ENCODE results near the gene PSMB2.

Gene PSMB2

DNA sequence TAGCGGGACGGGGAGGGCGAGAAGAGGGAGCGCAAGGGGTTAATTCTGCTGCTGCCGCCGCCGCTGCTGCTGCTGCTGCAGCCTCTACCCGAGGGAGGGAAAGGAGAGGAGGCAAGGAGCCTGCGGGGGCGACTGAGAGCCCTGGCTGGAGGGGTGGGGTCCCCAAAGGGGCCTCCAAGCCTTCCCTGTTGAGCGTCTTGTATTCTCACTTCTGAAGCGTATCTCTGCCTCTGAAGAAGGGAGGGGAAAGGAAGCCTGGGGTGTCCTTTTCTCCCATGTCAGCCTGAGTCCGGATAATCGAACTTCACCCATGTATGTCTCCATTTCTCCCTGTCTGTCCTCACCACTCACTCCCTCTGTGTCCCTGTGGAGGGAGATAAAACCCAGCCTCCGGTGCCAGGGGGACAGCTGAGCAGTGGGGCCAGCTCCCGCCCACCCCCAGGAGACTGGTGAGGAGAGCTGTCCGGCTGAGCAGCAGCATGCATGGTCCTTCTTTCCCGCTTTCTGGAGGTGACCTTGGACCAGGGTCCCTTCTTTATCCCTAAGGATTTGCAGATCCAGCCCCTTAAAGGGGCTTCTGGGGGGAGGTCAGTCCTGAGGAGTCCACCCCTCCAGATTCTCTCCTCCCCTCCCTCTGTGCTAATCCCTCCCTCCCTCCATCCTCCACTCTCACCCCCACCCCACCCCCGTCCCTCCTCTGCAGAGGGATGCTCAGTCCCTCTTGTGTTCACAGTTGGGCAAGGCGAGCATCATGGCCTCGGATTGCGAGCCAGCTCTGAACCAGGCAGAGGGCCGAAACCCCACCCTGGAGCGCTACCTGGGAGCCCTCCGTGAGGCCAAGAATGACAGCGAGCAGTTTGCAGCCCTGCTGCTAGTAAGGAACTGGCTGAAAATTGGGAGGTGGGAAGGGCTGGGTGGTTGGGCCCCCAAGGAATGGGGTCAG is 82.7 kb downstream of the PSMB2 start:
- peak overlapping the region; percentile 77 for H3K9ac ChIP-seq (ENCODE audit: low read length)
- H3K4me1 ChIP-seq (ENCODE audit: insufficient read depth, low read length), result peaks cover 49% of the 10 kb centered on the region
- H3K4me3 ChIP-seq (ENCODE audit: low read depth in 1 of 2, low read length in 2 of 2), result peak overlapping the region; percentile 92 to 96
- H3K27me3 ChIP-seq (ENCODE audit: control insufficient read depth in 1 of 2, insufficient read depth in 2 of 2, low read length in 2 of 2), result no peaks in the 10 kb centered on the region
- H3K36me3 ChIP-seq (ENCODE audit: insufficient read depth, low read length), result peaks cover 16% of the 10 kb centered on the region
- H3K9me3 ChIP-seq (ENCODE audit: low read length), result no peaks in the 10 kb centered on the region
- H3K27ac ChIP-seq (ENCODE audit: low read depth, low read length), result peak overlapping the region; percentile 94

DNA sequence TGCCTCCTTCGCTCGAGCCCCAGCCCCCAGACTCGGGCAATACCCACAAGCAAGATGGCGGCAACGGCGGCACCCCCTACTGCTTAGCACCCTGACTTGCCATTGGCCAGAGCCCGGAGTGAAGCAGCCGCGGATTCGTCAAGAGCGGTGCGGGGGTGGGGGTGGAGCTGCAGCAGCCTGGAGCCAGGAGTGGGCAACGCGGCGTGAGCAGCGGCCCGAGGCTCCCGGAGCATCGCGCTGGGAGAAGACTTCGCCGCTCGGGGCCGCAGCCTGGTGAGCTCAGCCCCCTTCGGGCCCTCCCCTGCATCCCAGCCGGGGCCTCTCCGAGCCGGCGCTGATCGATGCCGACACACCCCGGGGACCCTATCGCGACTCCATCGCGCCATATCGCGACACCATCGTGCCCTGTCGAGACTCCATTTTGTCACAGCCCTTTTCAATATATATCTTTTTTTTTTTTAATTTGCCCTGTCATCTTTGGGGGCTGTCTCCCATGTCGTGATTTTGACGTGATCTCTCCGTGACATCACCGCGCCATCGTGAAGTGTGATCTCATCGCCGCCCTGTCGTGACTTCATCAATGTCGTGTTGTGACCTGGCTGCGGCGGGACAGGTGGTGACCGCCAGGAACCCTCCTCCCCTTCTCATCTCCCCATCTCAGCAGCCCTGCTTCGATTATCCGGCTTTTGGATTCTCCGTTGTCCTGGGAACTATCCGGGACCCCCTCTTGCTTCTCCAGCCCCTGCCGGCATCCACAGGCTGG is 83.5 kb downstream of the PSMB2 start, which contains the start of gene NCDN:
Gene NCDN (plus strand): TSS at position 189 of the 763 bp plus-strand sequence. CDS start 392 bp downstream, at position 581.
- peak within 1 kb of the TSS; percentile 77 for H3K9ac ChIP-seq (ENCODE audit: low read length)
- H3K4me1 ChIP-seq (ENCODE audit: insufficient read depth, low read length), result peaks cover 49% of the 10 kb centered on the region
- peak within 1 kb of the TSS; percentile 92 to 96 for H3K4me3 ChIP-seq (ENCODE audit: low read depth in 1 of 2, low read length in 2 of 2)
- H3K27ac ChIP-seq (ENCODE audit: low read depth, low read length), result peak within 1 kb of the TSS; percentile 94
- no peaks in the 10 kb centered on the region for H3K9me3 ChIP-seq (ENCODE audit: low read length)
- H3K27me3 ChIP-seq (ENCODE audit: control insufficient read depth in 1 of 2, insufficient read depth in 2 of 2, low read length in 2 of 2), result no peaks in the 10 kb centered on the region
- H3K36me3 ChIP-seq (ENCODE audit: insufficient read depth, low read length), result peaks cover 16% of the 10 kb centered on the region

DNA sequence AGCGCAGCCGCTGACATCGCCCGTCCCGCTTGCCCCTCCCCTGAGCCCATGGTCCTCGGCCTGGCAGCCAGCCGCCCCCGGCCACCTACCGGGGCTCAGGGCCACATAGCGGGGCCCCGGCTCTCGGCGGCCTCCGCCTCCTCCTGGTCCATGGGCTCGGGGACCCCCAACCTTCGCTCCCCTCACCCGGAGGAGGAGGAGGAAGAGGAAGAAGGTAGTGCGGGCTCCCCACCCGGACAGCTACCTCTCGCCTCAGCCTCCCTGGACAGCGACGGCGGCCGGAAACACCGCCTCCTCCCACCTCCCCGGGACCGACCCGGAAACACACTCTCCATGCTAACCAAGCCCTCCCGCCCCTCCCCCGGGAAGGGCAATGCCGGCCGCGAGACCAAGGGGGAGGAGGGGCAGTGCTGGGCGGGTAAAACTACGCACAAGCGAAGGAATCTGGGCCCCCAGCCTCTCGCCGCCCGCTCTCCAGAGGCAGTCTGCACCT is 84.2 kb downstream of the PSMB2 start, which contains the start of gene KIAA0319L:
Gene KIAA0319L (minus strand): TSS at position 286 of the 493 bp plus-strand sequence. CDS start 2,912 bp downstream, outside the sequence.
- Histone ChIP-seq H3K9ac (ENCODE audit: low read length) (peak within 1 kb of the TSS; percentile 77), H3K27ac (ENCODE audit: low read depth, low read length) (peak within 1 kb of the TSS; percentile 94), H3K27me3 (ENCODE audit: control insufficient read depth in 1 of 2, insufficient read depth in 2 of 2, low read length in 2 of 2) (no peaks in the 10 kb centered on the region), H3K36me3 (ENCODE audit: insufficient read depth, low read length) (peaks cover 16% of the 10 kb centered on the region), H3K4me1 (ENCODE audit: insufficient read depth, low read length) (peaks cover 49% of the 10 kb centered on the region), H3K9me3 (ENCODE audit: low read length) (no peaks in the 10 kb centered on the region), H3K4me3 (ENCODE audit: low read depth in 1 of 2, low read length in 2 of 2) (peak within 1 kb of the TSS; percentile 92 to 96)

DNA sequence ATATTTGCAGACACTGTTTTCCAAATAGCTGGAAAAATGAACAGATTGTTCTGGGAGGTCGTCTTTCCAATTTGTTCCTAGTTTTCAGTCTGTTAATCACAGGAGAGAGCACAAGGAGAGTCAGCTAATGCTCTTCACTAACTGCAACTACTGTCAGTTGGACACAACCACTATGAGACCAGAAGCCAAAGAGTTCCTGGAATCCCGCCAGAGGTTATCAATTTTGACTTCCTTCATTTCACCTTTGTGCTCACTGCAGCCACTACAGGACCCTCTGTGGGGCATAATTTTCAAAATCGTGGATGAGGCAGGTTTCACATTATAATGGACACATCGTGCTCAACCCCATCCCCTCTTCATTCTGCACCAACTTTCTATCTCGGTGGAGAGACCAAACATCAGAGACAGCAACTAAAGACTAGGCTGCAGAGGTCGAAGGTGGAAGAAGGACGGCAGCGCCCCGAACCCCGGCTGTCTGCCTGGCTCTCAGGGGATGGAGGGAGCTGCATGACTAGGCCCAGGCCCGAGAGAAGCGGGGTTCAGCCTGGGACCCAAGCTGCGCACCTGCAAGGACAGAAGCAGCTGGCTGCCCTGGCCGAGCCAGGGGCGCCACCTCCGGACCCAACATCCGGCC is 84.7 kb downstream of the PSMB2 start:
- H3K4me3 ChIP-seq (ENCODE audit: low read depth in 1 of 2, low read length in 2 of 2), result peak overlapping the region; percentile 92 to 96
- peak overlapping the region; percentile 94 for H3K27ac ChIP-seq (ENCODE audit: low read depth, low read length)
- peak overlapping the region; percentile 77 for H3K9ac ChIP-seq (ENCODE audit: low read length)
- H3K36me3 ChIP-seq (ENCODE audit: insufficient read depth, low read length), result peaks cover 22% of the 10 kb centered on the region
- H3K27me3 ChIP-seq (ENCODE audit: control insufficient read depth in 1 of 2, insufficient read depth in 2 of 2, low read length in 2 of 2), result no peaks in the 10 kb centered on the region
- H3K4me1 ChIP-seq (ENCODE audit: insufficient read depth, low read length), result peaks cover 49% of the 10 kb centered on the region
- H3K9me3 ChIP-seq (ENCODE audit: low read length), result no peaks in the 10 kb centered on the region

DNA sequence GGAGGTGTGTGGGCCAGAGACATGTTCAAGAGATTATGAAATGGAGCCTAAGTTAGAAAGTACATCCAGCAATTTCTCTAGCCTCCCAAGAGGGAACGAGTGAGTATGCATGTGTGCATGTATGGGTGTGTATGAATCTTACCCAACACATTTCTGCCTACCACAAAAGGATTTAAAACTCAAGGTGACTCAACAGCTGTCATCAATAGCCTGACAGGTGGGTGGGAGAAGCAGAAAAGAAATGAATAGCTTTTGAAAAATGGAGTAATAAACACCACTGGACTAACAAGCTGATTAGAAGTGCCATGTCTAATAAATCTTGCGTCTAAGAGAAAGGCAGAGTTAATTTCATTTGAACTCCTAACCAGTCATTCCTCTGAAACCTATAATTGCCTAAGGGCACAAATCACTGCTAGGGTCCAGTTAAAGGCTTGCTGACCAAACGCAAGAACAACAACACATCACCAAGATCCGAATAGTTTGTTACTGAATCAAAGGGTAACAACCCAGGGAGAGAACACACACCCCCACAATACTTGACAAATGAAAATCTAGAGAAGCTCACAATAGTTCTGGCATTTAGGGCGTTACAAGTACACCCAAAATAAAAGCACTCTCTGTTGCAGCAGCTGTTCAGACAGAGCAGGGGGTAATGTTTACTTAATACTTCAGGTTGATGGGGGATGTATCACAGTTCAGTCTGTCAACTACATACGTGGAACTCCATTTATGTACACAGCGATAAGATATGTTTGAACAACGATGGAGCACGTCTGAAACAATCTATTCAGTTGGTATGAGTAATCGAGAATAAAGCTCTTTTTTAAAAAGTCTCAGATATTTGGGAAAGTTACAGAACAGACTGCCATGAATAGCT is 85.5 kb downstream of the PSMB2 start:
- H3K36me3 ChIP-seq (ENCODE audit: insufficient read depth, low read length), result peaks cover 23% of the 10 kb centered on the region
- H3K9me3 ChIP-seq (ENCODE audit: low read length), result no peaks in the 10 kb centered on the region
- H3K4me3 ChIP-seq (ENCODE audit: low read depth in 1 of 2, low read length in 2 of 2), result peak overlapping the region in 1 of 2 donors; percentile 96
- peak overlapping the region; percentile 94 for H3K27ac ChIP-seq (ENCODE audit: low read depth, low read length)
- H3K9ac ChIP-seq (ENCODE audit: low read length), result peak overlapping the region; percentile 77
- H3K4me1 ChIP-seq (ENCODE audit: insufficient read depth, low read length), result peaks cover 49% of the 10 kb centered on the region
- H3K27me3 ChIP-seq (ENCODE audit: control insufficient read depth in 1 of 2, insufficient read depth in 2 of 2, low read length in 2 of 2), result no peaks in the 10 kb centered on the region

DNA sequence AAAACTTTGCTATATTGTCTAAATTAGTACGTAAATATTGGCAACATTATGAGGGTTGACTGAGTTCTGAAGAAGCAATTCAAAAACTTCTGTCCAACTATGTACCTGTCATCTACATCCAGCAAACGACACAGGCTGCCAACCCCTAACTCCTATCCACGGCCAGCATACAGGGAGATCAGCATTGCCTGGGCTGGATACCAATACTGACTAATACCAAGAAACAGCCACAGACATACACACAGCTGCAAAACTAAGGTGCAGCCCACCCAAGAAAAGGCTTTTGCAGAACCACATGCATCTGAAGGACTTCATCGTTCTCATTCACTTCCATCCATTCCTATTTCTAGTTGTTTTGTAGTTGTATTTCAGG is 86.1 kb downstream of the PSMB2 start:
- H3K27ac ChIP-seq (ENCODE audit: low read depth, low read length), result no peak overlapping the region
- H3K4me3 ChIP-seq (ENCODE audit: low read depth in 1 of 2, low read length in 2 of 2), result no peak overlapping the region
- peaks cover 28% of the 10 kb centered on the region for H3K36me3 ChIP-seq (ENCODE audit: insufficient read depth, low read length)
- peaks cover 45% of the 10 kb centered on the region for H3K4me1 ChIP-seq (ENCODE audit: insufficient read depth, low read length)
- H3K9me3 ChIP-seq (ENCODE audit: low read length), result no peaks in the 10 kb centered on the region
- H3K27me3 ChIP-seq (ENCODE audit: control insufficient read depth in 1 of 2, insufficient read depth in 2 of 2, low read length in 2 of 2), result no peaks in the 10 kb centered on the region
- H3K9ac ChIP-seq (ENCODE audit: low read length), result no peak overlapping the region

DNA sequence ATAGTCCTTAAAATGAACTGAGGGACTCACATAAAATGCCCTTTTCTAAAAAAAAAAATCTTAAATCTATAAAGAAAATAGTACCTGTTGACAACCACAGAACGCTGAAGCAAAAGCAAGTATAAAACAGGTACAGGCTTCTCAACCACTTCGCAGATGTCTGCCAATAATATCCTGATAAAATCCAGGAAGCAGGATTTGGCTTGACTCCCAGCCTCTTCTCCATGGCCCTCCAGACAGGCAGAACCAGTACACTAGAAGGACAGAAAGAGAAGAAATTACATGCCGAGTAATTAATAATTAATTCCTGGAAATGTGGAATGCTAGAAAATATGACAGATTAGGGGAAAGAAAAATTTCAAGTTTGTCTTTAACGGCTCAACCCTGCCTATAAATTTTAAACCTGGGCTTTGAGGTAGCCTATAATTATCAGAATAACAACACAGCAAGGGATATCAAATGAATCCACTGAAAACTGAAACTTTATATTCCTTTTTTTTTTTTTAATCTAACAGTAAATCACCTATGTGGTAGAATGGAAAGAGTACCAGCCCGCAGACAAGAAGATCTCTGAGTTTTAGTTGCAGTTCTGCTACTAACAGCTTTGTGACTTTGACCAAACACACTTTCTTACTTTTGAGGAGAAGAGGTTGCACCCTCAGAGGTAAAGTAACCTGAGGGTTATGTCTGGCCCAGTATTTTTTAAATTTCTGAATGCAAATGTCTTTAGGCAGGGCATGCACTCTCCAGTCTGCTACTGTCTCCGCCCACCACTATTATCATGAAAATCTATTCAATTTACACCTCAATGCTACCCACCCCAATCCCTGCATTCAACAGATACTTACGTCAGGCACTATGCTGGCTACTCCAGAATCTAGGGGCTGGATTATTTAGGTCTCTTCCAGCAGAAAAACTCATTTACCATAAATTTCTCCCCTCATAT is 86.8 kb downstream of the PSMB2 start:
- Histone ChIP-seq H3K4me3 (ENCODE audit: low read depth in 1 of 2, low read length in 2 of 2) (no peak overlapping the region), H3K4me1 (ENCODE audit: insufficient read depth, low read length) (peaks cover 44% of the 10 kb centered on the region)

DNA sequence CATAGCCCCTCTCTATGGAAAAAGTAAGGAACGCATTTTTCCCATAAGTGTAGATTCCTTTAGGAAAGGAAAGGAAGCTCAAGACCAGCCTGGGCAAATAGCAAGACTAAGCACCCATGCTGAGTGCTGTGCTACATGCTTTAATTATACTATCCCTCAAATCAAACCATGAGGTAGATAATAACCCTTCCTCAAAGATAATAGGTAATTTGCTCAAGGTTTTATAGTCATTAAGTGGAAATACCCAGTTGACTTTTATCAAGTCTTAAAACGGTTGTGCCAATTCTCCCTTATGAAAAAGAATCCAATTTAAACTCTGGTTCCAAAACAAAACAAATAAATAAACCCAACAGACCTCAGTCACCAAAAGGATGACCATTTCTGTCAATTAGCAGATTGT is 87.5 kb downstream of the PSMB2 start:
- peaks cover 37% of the 10 kb centered on the region for H3K36me3 ChIP-seq (ENCODE audit: insufficient read depth, low read length)
- no peaks in the 10 kb centered on the region for H3K27me3 ChIP-seq (ENCODE audit: control insufficient read depth in 1 of 2, insufficient read depth in 2 of 2, low read length in 2 of 2)
- peaks cover 39% of the 10 kb centered on the region for H3K4me1 ChIP-seq (ENCODE audit: insufficient read depth, low read length)
- H3K4me3 ChIP-seq (ENCODE audit: low read depth in 1 of 2, low read length in 2 of 2), result no peak overlapping the region
- H3K27ac ChIP-seq (ENCODE audit: low read depth, low read length), result no peak overlapping the region
- no peak overlapping the region for H3K9ac ChIP-seq (ENCODE audit: low read length)
- H3K9me3 ChIP-seq (ENCODE audit: low read length), result no peaks in the 10 kb centered on the region

More for the DNA sequence above, 86.8 kb downstream of the PSMB2 start:
- Histone ChIP-seq H3K36me3 (ENCODE audit: insufficient read depth, low read length) (peaks cover 31% of the 10 kb centered on the region), H3K27me3 (ENCODE audit: control insufficient read depth in 1 of 2, insufficient read depth in 2 of 2, low read length in 2 of 2) (no peaks in the 10 kb centered on the region), H3K27ac (ENCODE audit: low read depth, low read length) (no peak overlapping the region), H3K9me3 (ENCODE audit: low read length) (no peaks in the 10 kb centered on the region), H3K9ac (ENCODE audit: low read length) (no peak overlapping the region)
